ENCODE data around the gene CD244.

CD244 gene

GRCh38 chr1:160850993-160851392 is 11.7 kb downstream of the CD244 start:
- DNase-seq (ENCODE audit: insufficient read length, low spot score) (no peak), FAIRE-seq (no peak)

GRCh38 chr1:160850541-160850940 is 12.1 kb downstream of the CD244 start:
- DNase-seq (ENCODE audit: insufficient read length, low spot score) (no peak), FAIRE-seq (no peak)

- FAIRE-seq = no peak
- no peak for DNase-seq (ENCODE audit: insufficient read length, low spot score)
Measured at GRCh38 chr1:160846281-160846680, 16.4 kb downstream of the CD244 start.

GRCh38 chr1:160844447-160845232 is 18.0 kb downstream of the CD244 start:
- no peak for FAIRE-seq
- DNase-seq (ENCODE audit: insufficient read length, low spot score) = no peak

- no peak for FAIRE-seq
- DNase-seq (ENCODE audit: insufficient read length, low spot score) = no peak
Measured at GRCh38 chr1:160841079-160841478, 21.6 kb downstream of the CD244 start.

- no peak for FAIRE-seq
- no peak for DNase-seq (ENCODE audit: insufficient read length, low spot score)
Measured at GRCh38 chr1:160839746-160840145, 22.9 kb downstream of the CD244 start.

- FAIRE-seq = no peak
- no peak for DNase-seq (ENCODE audit: insufficient read length, low spot score)
Measured at GRCh38 chr1:160838888-160839287, 23.8 kb downstream of the CD244 start.

- FAIRE-seq = no peak
Measured at GRCh38 chr1:160837558-160838205, 25.0 kb downstream of the CD244 start.

GRCh38 chr1:160836981-160837557 is 25.6 kb downstream of the CD244 start:
- no peak for FAIRE-seq
- DNase-seq (ENCODE audit: insufficient read length, low spot score) = no peak

More at GRCh38 chr1:160837558-160838205, 25.0 kb downstream of the CD244 start:
- DNase-seq (ENCODE audit: insufficient read length, low spot score) = no peak

GRCh38 chr1:160836561-160836960 is 26.1 kb downstream of the CD244 start:
- FAIRE-seq (no peak), DNase-seq (ENCODE audit: insufficient read length, low spot score) (no peak)

GRCh38 chr1:160835751-160836150 is 26.9 kb downstream of the CD244 start:
- FAIRE-seq = no peak
- no peak for DNase-seq (ENCODE audit: insufficient read length, low spot score)

GRCh38 chr1:160834945-160835565 is 27.6 kb downstream of the CD244 start:
- peak; percentile 23 for DNase-seq (ENCODE audit: insufficient read length, low spot score)
- no peak for FAIRE-seq

- peak; percentile 23 for DNase-seq (ENCODE audit: insufficient read length, low spot score)
- no peak for FAIRE-seq
Measured at GRCh38 chr1:160830321-160831153, 32.1 kb downstream of the CD244 start.

GRCh38 chr1:160829766-160830165 is 32.9 kb downstream of the CD244 start:
- FAIRE-seq (no peak), DNase-seq (ENCODE audit: insufficient read length, low spot score) (no peak)

- FAIRE-seq = no peak
- DNase-seq (ENCODE audit: insufficient read length, low spot score) = no peak
Measured at GRCh38 chr1:160827418-160827817, 35.3 kb downstream of the CD244 start.

- no peak for FAIRE-seq
- no peak for DNase-seq (ENCODE audit: insufficient read length, low spot score)
Measured at GRCh38 chr1:160826546-160826945, 36.1 kb downstream of the CD244 start.

- no peak for DNase-seq (ENCODE audit: insufficient read length, low spot score)
- FAIRE-seq = no peak
Measured at GRCh38 chr1:160823296-160823695, 39.4 kb downstream of the CD244 start.

GRCh38 chr1:160821627-160822026 is 41.1 kb downstream of the CD244 start:
- DNase-seq (ENCODE audit: insufficient read length, low spot score) (no peak), FAIRE-seq (no peak)

- no peak for FAIRE-seq
- no peak for DNase-seq (ENCODE audit: insufficient read length, low spot score)
Measured at GRCh38 chr1:160819186-160819585, 43.5 kb downstream of the CD244 start.

GRCh38 chr1:160818207-160818937 is 44.3 kb downstream of the CD244 start:
- DNase-seq (ENCODE audit: insufficient read length, low spot score) (no peak), FAIRE-seq (no peak)

Measured in HTR-8/SVneo (cell line).